CD4-positive, alpha-beta memory T cell (primary cell): Measurements from ENCODE around the gene RARA. TPM values are rescaled to one million over a fixed set of nuclear protein-coding genes. Genes with fewer than 3 reads are reported as not detected.

Source experiments
- CTCF ChIA-PET: fragments of 350-600 bp; sonication (Branson Sonifier 250); formaldehyde crosslinking; loops from one replicate; lab custom pipeline; 2021; ENCODE audit warnings: inconsistent platforms; ENCODE audit not compliant: partially characterized antibody; lab: Charles Lee
- POLR2A ChIA-PET: fragments of 350-600 bp; sonication (Branson Sonifier 250); formaldehyde crosslinking; loops from one replicate; lab custom pipeline; 2021; ENCODE audit not compliant: partially characterized antibody; lab: Charles Lee
- DNase-seq, 5 donors: peaks; one replicate each; pipeline versions ENCODE4 v3.0.0 to v3.0.0-alpha.2; 2020 to 2022; ENCODE audit warnings: mixed read lengths in 1 of 5
- H3K27ac ChIP-seq: one replicate; pipeline ENCODE4 v1.7.0; 2013; ENCODE audit warnings: low read depth, low read length
- H3K27me3 ChIP-seq: 2 replicates; pipeline ENCODE4 v1.7.0; 2013; ENCODE audit warnings: mild to moderate bottlenecking, low read length, moderate library complexity; ENCODE audit not compliant: insufficient read depth
- H3K36me3 ChIP-seq: 2 replicates; pipeline ENCODE4 v1.7.0; 2013; ENCODE audit warnings: mild to moderate bottlenecking, low read length, moderate library complexity; ENCODE audit not compliant: insufficient read depth
- H3K4me1 ChIP-seq: 2 replicates; pipeline ENCODE4 v1.7.0; 2013; ENCODE audit warnings: mild to moderate bottlenecking, low read length, moderate library complexity; ENCODE audit not compliant: insufficient read depth
- H3K4me3 ChIP-seq, 2 donors: one replicate each; pipeline ENCODE4 v1.7.0; 2013; ENCODE audit warnings: low read length in 2 of 2, mild to moderate bottlenecking in 1 of 2
- H3K9me3 ChIP-seq, 2 donors: one replicate each; pipeline ENCODE4 v1.7.0; 2013; ENCODE audit warnings: low read length in 2 of 2, control low read depth in 1 of 2; ENCODE audit not compliant: control insufficient read depth in 1 of 2
- H3K27ac Mint-ChIP-seq, 7 donors: one replicate each; pipeline ENCODE4 v1.8.0; 2020 to 2021; ENCODE audit warnings: mixed read lengths in 7 of 7, mild to moderate bottlenecking in 6 of 7, inconsistent platforms in 3 of 7, moderate library complexity in 3 of 7
- H3K27me3 Mint-ChIP-seq, 2 donors: one replicate each; pipeline ENCODE4 v1.8.0; 2020 to 2021; ENCODE audit warnings: mixed read lengths in 2 of 2
- H3K36me3 Mint-ChIP-seq, 2 donors: one replicate each; pipeline ENCODE4 v1.8.0; 2020 to 2021; ENCODE audit warnings: mixed read lengths in 2 of 2, inconsistent platforms in 1 of 2, mild to moderate bottlenecking in 1 of 2
- H3K4me1 Mint-ChIP-seq, 4 donors: one replicate each; pipeline ENCODE4 v1.8.0; 2020 to 2021; ENCODE audit warnings: mixed read lengths in 4 of 4, mild to moderate bottlenecking in 1 of 4
- H3K4me3 Mint-ChIP-seq, 8 donors: one replicate each; pipeline ENCODE4 v1.8.0; 2020 to 2021; ENCODE audit warnings: mixed read lengths in 8 of 8, mild to moderate bottlenecking in 7 of 8, moderate library complexity in 6 of 8, inconsistent platforms in 3 of 8
- H3K9me3 Mint-ChIP-seq, 8 donors: one replicate each; pipeline ENCODE4 v1.8.0; 2020 to 2021; ENCODE audit warnings: mixed read lengths in 8 of 8, mild to moderate bottlenecking in 5 of 8, inconsistent platforms in 3 of 8, moderate library complexity in 1 of 8
- intact Hi-C: fragments of 100-400 bp; cut with micrococcal nuclease; formaldehyde crosslinking; loops from one replicate; pipeline ENCODE4 v1.15.1; 2023
- polyA plus RNA-seq, 2 donors: library from polyadenylated mRNA; unstranded; fragments of 300-500 nt; fragmentation: Illumina TruSeq; gene quantifications; one replicate each; pipeline ENCODE4 v1.2.3, GENCODE V29; 2021
- total RNA-seq, 2 experiments: library from RNA; stranded (reverse); gene quantifications; one replicate each; pipeline ENCODE4 v1.2.3, GENCODE V29; 2021

The RARA gene
- total and polyA plus RNA-seq, 4 experiments from 2014 or later: 5.1 to 54.5 (median 37.4) TPM

DNA sequence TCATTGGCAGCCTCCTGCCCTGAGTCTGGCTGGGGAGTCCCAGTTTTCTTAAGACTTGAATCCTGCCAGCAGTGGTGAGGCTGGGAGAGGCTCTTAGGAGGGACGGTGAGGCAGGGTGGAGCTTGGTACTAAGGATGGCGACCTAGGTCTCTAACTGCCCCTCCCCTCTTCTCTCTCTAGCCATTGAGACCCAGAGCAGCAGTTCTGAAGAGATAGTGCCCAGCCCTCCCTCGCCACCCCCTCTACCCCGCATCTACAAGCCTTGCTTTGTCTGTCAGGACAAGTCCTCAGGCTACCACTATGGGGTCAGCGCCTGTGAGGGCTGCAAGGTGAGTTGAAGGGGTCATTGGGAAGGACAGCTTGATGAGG lies 39.1 kb downstream of the RARA start:
- H3K36me3 ChIP-seq: peaks cover 43% of the 10 kb centered on the region
- CTCF ChIA-PET: interaction anchor here (1.4 to 2.7 kb wide), 3 partner anchors 30 to 45 kb away, joined by 5 to 12 read pairs (median 11); no protein-coding TSS in a partner anchor
- Mint-ChIP-seq H3K27ac (peak overlapping the region; percentile 10 to 95 (median 81)), H3K4me1 (peaks cover 30 to 83% (median 54%) of the 10 kb centered on the region in 4 donors), H3K9me3 (no peaks in the 10 kb centered on the region), H3K27me3 (no peaks in the 10 kb centered on the region), H3K4me3 (peak overlapping the region in 4 of 8 donors; percentile 17 to 54 (median 34)), H3K36me3 (peaks cover 11 to 44% of the 10 kb centered on the region in 2 donors)
- no peaks in the 10 kb centered on the region for H3K27me3 ChIP-seq
- H3K4me3 ChIP-seq: no peak overlapping the region
- H3K4me1 ChIP-seq: peaks cover 54% of the 10 kb centered on the region
- H3K27ac ChIP-seq: peak overlapping the region; percentile 24
- no peaks in the 10 kb centered on the region for H3K9me3 ChIP-seq
- no peak for DNase-seq
- intact Hi-C loops: no loop called here
- POLR2A ChIA-PET: interaction anchor here (29.0 kb wide), 1 partner anchor 33 kb away, joined by 1054 read pairs; the partner anchor contains the start of gene RARA

- ChIA-PET CTCF (interaction anchor here (0.8 to 2.7 kb wide), 4 partner anchors 9 to 334 kb away, joined by 3 to 12 read pairs (median 7); no protein-coding TSS in a partner anchor), POLR2A (interaction anchor here (29.0 kb wide), 1 partner anchor 34 kb away, joined by 1054 read pairs; the partner anchor contains the start of gene RARA)
- H3K4me1 ChIP-seq: peaks cover 47% of the 10 kb centered on the region
- intact Hi-C loops: no loop called here
- H3K9me3 ChIP-seq: no peaks in the 10 kb centered on the region
- Mint-ChIP-seq H3K4me1 (peaks cover 30 to 76% (median 49%) of the 10 kb centered on the region in 4 donors), H3K4me3 (peak overlapping the region in 1 of 8 donors; percentile 52), H3K9me3 (no peaks in the 10 kb centered on the region), H3K36me3 (peaks cover 11 to 49% of the 10 kb centered on the region in 2 donors), H3K27me3 (no peaks in the 10 kb centered on the region), H3K27ac (peak overlapping the region; percentile 75 to 95 (median 87))
- DNase-seq: no peak
- no peaks in the 10 kb centered on the region for H3K27me3 ChIP-seq
- no peak overlapping the region for H3K4me3 ChIP-seq
- peaks cover 43% of the 10 kb centered on the region for H3K36me3 ChIP-seq
- peak overlapping the region; percentile 24 for H3K27ac ChIP-seq
Observed at GRCh38 chr17:40348562-40349476, 39.8 kb downstream of the RARA start.

- Mint-ChIP-seq H3K4me1 (peaks cover 25 to 70% (median 43%) of the 10 kb centered on the region in 4 donors), H3K27ac (peak overlapping the region in 6 of 7 donors; percentile 45 to 95 (median 84)), H3K36me3 (peaks cover 11 to 48% of the 10 kb centered on the region in 2 donors), H3K4me3 (peak overlapping the region in 1 of 8 donors; percentile 52), H3K9me3 (no peaks in the 10 kb centered on the region), H3K27me3 (no peaks in the 10 kb centered on the region)
- no peak overlapping the region for H3K4me3 ChIP-seq
- no peak overlapping the region for H3K27ac ChIP-seq
- H3K27me3 ChIP-seq: no peaks in the 10 kb centered on the region
- intact Hi-C loops: no loop called here
- no peak for DNase-seq
- ChIA-PET CTCF (interaction anchor here (0.8 to 2.7 kb wide), 3 partner anchors 31 to 335 kb away, joined by 3 to 12 read pairs (median 11); no protein-coding TSS in a partner anchor), POLR2A (interaction anchor here (29.0 kb wide), 1 partner anchor 35 kb away, joined by 1054 read pairs; the partner anchor contains the start of gene RARA)
- peaks cover 45% of the 10 kb centered on the region for H3K36me3 ChIP-seq
- H3K4me1 ChIP-seq: peaks cover 40% of the 10 kb centered on the region
- H3K9me3 ChIP-seq: no peaks in the 10 kb centered on the region
Observed at GRCh38 chr17:40349477-40349894, 40.5 kb downstream of the RARA start.

DNA sequence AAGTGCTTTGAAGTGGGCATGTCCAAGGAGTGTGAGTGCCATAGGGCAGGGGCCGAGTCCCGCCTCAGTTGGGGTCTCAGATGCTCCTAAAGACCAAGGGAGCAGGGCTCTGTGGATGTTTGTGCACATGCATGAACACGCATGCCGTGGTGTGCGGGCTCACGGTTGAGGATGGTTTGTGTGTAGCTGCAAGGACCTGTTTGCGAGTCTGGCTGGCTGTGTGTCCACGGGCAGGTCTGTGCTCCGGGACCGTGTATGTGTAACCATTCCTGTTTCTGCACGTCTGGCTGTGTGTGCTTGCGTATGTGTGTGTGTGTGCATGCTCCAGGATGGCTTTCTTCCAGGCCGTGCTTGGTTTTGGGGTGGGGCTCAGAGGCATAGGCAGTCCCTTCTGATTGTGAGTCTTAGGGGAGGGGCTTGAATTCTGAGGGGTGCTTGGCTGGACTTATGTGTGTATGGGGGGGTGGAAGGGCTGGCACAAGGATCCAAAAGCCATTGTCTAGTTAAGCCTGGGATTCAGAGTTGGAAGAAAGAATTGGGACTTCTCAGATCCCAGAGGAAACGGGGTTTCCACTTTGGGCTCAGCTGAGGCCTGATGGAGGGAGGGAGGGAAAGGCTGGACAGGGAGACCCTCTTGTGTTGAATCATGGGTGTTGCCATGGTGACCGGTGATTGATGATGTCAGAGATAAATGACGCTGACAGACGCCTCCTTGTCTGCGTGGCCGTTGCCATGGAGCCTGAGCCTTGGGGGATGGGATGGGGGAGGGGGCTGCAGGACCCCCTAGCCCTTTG lies 41.1 kb downstream of the RARA start:
- Mint-ChIP-seq H3K9me3 (no peaks in the 10 kb centered on the region), H3K36me3 (peaks cover 11 to 48% of the 10 kb centered on the region in 2 donors), H3K4me3 (no peak overlapping the region), H3K27me3 (no peaks in the 10 kb centered on the region), H3K27ac (peak overlapping the region in 5 of 7 donors; percentile 46 to 95 (median 87)), H3K4me1 (peaks cover 20 to 69% (median 37%) of the 10 kb centered on the region in 4 donors)
- H3K9me3 ChIP-seq: no peaks in the 10 kb centered on the region
- H3K4me3 ChIP-seq: no peak overlapping the region
- CTCF ChIA-PET: interaction anchor here (2.7 to 10.0 kb wide), 2 partner anchors 46 to 47 kb away, joined by 11 to 573 read pairs; partner anchors contain the start of gene RARA
- intact Hi-C loops: no loop called here
- peaks cover 49% of the 10 kb centered on the region for H3K36me3 ChIP-seq
- H3K4me1 ChIP-seq: peaks cover 34% of the 10 kb centered on the region
- DNase-seq: no peak
- POLR2A ChIA-PET: interaction anchor here (29.0 kb wide), 1 partner anchor 35 kb away, joined by 1054 read pairs; the partner anchor contains the start of gene RARA
- H3K27ac ChIP-seq: no peak overlapping the region
- no peaks in the 10 kb centered on the region for H3K27me3 ChIP-seq

DNA sequence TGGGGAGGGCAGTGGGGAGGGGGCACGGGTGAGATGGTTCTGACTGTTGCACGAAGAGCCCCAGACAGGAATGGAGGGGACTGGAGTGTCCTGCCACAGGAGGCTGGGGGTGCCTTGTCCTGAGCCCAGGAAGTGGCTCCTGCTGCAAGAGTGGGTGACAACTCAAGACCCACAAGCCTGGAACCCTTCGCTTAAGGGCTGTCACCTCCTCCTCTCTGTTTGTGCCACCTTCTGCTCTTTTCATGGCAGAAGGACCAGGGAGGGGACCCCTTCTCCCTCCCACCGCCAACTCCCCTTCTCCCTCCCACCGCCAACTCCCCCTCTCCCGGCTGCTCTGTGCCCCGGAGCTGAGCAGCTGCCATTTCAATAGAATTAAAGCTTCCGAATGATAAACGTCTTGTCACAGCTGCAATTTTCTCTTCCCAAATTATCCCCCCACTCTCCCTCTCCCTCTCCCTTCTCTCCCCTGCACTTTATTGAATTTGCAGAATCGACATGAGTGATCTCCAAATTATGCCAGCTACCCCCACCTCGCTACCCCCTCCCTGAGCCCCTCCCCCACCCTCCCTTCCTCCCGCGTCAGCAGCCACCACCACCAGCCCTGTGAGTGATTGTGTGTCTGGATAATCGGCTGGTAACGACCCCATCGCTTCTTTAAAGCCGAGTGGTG lies 41.8 kb downstream of the RARA start:
- Histone ChIP-seq H3K36me3 (peaks cover 56% of the 10 kb centered on the region), H3K4me3 (no peak overlapping the region), H3K27me3 (no peaks in the 10 kb centered on the region), H3K4me1 (peaks cover 27% of the 10 kb centered on the region), H3K9me3 (no peaks in the 10 kb centered on the region), H3K27ac (no peak overlapping the region)
- H3K4me3 Mint-ChIP-seq: no peak overlapping the region
- no peak for DNase-seq
- peaks cover 14 to 52% of the 10 kb centered on the region in 2 donors for H3K36me3 Mint-ChIP-seq
- no peaks in the 10 kb centered on the region for H3K27me3 Mint-ChIP-seq
- H3K9me3 Mint-ChIP-seq: no peaks in the 10 kb centered on the region
- ChIA-PET POLR2A (interaction anchor here (1.5 to 29.0 kb wide), 2 partner anchors 10 to 36 kb away, joined by 5 to 1054 read pairs; partner anchors contain the start of gene RARA), CTCF (interaction anchor here (1.6 to 10.0 kb wide), 4 partner anchors 11 to 46 kb away, joined by 7 to 573 read pairs (median 26); partner anchors contain the start of gene RARA)
- H3K27ac Mint-ChIP-seq: peak overlapping the region in 3 of 7 donors; percentile 40 to 81 (median 72)
- intact Hi-C loops: no loop called here
- H3K4me1 Mint-ChIP-seq: peaks cover 19 to 62% (median 33%) of the 10 kb centered on the region in 4 donors
